HG03571 (cell line): ENCODE data around the gene MFSD2A.
"Not testable (repeated sequence)": the region's sequence is repeated elsewhere in the genome, so short reads cannot be mapped to it uniquely, and the experiment has no call there.

Experiments used
- ATAC-seq: cut with Tn5 transposase; IDR thresholded peaks from one replicate; pipeline ENCODE4 v1.9.1; 2021; ENCODE audit not compliant: unreplicated experiment

The MFSD2A gene

DNA sequence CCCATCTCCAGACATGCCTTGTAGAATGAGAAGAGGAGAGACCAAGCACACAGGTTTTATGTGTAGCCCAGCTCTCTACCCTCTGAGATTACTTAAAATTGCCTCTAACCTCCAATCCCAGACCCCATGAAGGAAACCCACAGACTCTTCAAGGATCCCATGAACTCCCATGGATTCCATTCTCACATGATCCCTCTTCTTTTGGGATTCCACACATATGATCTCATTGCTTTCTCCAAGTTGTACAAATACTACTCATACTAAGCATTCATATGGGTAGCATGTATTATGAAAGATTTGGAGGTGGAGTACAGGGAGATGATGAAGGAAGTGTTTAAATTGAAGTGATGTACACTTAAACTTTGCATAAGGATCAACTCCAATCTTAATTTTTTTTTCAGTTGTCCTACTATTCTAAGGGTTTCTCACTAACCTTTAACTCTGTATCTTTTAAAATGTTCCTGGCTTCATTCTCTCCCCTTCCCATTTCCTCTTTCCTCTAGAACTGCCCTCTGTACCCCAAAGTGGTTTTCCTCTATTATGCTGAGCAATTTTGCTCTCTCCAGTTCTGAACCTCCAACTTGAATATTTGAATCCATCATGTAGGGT lies 41.6 kb downstream of the MFSD2A start:
- ATAC-seq = no peak

- ATAC-seq = no peak
Observed at GRCh38 chr1:40001456-40001855, 46.5 kb downstream of the MFSD2A start.

GRCh38 chr1:40003156-40004093 lies 48.5 kb downstream of the MFSD2A start:
- ATAC-seq = peak; percentile 73

DNA sequence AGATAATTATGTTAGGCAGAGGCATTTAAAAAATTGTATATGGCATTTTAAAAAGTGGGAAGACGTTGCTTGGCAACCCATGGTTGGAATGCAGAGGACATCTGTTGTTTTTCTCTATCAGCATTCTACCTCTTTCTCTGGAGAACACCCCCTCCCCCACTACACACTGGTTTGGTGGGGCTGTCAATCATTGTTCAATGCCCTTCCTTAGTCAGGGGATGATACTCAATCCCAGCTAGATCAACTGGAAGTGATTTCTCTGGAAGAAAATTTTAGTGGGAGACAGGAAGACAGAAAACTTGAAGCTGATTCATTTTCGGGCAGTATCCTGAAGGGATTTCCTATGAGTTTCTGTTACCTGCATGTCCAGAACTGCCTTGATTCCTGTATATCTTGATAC lies 49.9 kb downstream of the MFSD2A start:
- no peak for ATAC-seq

DNA sequence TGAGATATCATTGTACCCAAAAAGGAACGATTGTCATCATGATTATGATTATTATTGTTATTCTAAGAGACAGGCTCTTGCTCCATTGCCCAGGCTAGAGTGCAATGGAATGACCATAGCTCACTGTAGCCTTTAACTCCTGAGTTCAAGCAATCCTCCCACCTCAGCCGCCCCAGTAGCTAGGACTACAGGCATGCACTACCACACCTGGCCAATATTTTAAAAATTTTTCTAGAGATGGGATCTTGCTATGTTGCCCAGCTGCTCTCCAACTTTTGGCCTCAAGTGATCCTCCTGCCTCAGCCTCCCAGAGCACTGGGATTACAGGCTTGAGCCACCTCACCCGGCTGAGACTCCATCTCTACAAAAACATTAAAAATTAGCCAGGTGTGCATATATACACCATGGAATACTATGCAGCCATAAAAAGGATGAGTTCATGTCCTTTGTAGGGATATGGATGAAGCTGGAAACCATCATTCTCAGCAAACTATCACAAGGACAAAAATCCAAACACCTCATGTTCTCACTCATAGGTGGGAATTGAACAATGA lies 52.6 kb downstream of the MFSD2A start:
- not testable (repeated sequence) for ATAC-seq

- ATAC-seq = no peak
Observed at GRCh38 chr1:40011198-40011597, 56.3 kb downstream of the MFSD2A start.

DNA sequence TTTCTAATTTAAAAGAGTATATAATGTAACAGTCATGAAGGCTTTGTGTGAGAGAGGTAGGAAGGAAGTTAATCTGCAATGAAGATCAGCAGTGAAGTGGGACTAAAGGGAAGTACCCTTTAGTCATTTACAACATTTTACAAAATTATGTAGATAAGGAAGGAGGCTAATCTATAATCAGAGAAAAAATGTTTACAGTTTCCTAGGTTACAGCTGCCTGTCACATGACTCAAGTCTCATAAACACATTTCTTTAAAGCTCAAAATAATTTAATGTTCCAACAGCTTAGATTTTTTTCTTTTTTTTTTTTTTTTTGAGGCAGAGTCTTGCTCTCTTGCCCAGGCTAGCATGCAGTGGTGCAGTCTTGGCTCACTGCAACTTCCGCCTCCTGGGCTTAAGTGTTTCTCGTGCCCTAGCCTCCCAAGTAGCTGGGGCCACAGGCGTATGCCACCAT lies 59.3 kb downstream of the MFSD2A start:
- peak; percentile 64 for ATAC-seq

DNA sequence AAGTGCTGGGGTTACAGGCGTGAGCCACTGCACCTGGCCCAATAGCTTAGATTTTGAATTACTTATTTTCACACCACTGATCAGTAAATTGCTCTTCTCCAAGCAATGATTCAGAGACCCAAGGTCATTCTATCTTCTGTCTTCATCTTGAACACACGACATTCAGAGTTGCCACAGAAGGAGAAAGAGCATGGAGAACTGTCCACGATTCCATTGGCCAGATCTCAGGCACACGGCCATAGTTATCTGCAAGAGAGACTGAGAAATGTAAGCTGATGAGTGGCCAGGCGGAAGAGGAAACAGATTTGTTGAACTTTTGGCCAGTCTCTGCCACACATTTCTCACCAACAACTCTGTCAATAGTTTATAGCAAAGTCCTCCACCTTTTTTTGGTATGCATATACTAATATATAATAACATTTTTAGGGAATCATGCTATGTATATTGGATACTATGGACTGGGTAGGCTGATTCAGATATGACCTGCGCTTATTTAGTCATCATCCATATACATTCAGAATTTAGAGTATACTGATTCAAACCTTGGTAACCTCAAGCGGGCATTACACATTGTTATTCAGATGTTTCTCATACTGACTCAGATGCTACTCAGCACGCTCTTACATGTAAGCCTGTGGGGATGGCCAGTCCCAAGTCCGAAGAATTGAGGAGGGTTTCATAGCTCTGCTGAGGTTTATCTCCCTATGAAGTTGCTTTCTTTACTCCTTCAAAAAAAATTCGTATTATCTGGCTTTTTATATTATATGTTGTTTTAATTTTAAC lies 60.1 kb downstream of the MFSD2A start:
- ATAC-seq = no peak

DNA sequence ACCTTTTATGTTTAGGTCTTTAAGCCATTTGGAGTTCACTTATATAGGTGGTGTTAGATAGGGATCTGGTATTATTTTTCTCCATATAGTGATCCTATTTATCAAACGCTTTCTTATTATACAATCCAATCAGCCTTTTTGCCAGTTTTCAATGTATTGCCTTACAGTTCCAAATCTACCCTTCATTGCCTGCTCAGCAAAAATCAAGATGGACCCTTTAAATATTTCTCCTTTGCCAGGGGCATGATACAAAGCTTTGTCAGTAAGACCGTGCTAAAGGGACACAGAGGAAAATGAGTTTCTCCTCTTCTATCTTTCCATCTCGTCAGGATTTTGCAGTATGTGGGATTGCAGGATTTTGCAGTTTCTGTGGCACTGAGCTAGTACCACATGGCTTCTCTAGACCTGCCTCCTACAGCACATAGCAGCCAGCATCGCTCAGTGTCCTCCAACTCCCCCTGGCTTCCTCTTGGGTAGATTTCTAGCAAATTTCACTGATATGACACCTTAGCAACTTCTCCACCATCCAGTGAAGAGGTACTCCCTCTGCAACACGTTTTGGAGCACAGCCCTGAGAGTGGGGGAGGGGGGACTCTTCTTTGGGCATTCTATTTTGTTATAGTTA lies 63.1 kb downstream of the MFSD2A start:
- ATAC-seq = no peak
